C4-2B (cell line): ENCODE results near the gene MSMB.

ENCODE experiments used
- ZFX ChIP-seq: fragments of 450-650 bp; IDR thresholded peaks from 2 replicates; pipeline ENCODE4 v1.6.1; 2017
- TF ChIP-seq, protein P1 (sequence below): fragments of 450-650 bp; conservative IDR thresholded peaks from 2 replicates; pipeline ENCODE4 v1.5.1; 2017; ENCODE audit warnings: mild to moderate bottlenecking

DNA sequence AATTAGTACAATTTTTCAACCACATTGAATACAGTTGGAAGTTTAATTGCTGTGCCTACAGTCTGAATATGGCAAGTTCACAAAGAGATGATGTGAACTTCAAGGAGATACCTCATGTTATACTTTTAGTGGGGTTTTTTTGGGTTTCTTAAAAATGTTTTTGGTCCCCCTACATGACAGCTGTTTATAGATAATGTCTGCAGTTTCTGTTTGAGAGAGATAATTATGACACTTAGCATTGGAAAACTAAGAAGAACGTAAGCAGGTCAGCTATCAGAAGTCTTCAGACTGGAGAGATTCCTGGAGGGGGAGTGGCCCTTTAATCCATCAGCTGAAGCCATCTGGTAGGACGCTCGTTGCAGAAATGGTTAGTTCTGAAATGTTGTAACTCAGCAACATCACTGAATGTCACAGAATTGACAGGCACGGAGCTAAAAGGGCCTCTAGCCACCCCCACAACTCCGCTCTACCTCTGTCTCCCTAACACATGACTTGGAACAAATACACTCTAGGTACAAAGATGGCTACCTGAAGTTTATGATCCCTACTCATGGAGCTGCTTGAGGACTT lies 44.8 kb downstream of the MSMB start:
- TF ChIP-seq, protein P1, sequence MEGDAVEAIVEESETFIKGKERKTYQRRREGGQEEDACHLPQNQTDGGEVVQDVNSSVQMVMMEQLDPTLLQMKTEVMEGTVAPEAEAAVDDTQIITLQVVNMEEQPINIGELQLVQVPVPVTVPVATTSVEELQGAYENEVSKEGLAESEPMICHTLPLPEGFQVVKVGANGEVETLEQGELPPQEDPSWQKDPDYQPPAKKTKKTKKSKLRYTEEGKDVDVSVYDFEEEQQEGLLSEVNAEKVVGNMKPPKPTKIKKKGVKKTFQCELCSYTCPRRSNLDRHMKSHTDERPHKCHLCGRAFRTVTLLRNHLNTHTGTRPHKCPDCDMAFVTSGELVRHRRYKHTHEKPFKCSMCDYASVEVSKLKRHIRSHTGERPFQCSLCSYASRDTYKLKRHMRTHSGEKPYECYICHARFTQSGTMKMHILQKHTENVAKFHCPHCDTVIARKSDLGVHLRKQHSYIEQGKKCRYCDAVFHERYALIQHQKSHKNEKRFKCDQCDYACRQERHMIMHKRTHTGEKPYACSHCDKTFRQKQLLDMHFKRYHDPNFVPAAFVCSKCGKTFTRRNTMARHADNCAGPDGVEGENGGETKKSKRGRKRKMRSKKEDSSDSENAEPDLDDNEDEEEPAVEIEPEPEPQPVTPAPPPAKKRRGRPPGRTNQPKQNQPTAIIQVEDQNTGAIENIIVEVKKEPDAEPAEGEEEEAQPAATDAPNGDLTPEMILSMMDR, result no peak
- no peak for TF ChIP-seq ZFX
